Right cardiac atrium (tissue), 5 donors: ENCODE data around the gene ANKRD66. TPM values are rescaled to one million over a fixed set of nuclear protein-coding genes. Genes with fewer than 3 reads are reported as not detected.
"Not testable (repeated sequence)": the region's sequence is repeated elsewhere in the genome, so short reads cannot be mapped to it uniquely, and the experiment has no call there.

Experiments
- ATAC-seq, 2 donors: fragments of 200-7000 bp; cut with Tn5 transposase; one replicate each; pipeline versions ENCODE4 v1.8.0 to v1.9.1; 2020; ENCODE audit warnings: moderate library complexity in 2 of 2, mild to moderate bottlenecking in 1 of 2
- DNase-seq, 3 donors: peaks; one replicate each; pipeline ENCODE4 v3.0.0-alpha.2; 2020
- H3K27ac ChIP-seq: one replicate; pipeline ENCODE4 v1.5.1; 2013; ENCODE audit warnings: mild to moderate bottlenecking, low read length, control low read depth, moderate library complexity
- H3K27me3 ChIP-seq: one replicate; pipeline ENCODE4 v1.6.1; 2013; ENCODE audit not compliant: control insufficient read depth, insufficient read depth
- H3K4me1 ChIP-seq: one replicate; pipeline ENCODE4 v1.6.1; 2013; ENCODE audit warnings: low read length; ENCODE audit not compliant: control insufficient read depth, insufficient read depth
- H3K4me3 ChIP-seq: one replicate; pipeline ENCODE4 v1.5.1; 2013; ENCODE audit warnings: low read length, control low read depth
- H3K9me3 ChIP-seq: one replicate; pipeline ENCODE4 v1.6.1; 2013; ENCODE audit warnings: low read length; ENCODE audit not compliant: control insufficient read depth
- WGBS: extraction: QIAGEN DNeasy Blood & Tissue Kit; methylation state at CpG from one replicate; pipeline ENCODE4 v1.1.7; 2013; 5-methylcytosine and 5-hydroxymethylcytosine counted together
- intact Hi-C, 4 donors: fragments of 100-400 bp; cut with DNase I; formaldehyde crosslinking; loops; one replicate each; pipeline versions ENCODE4 v1.11.0 to v1.14.0; 2022 to 2023
- polyA plus RNA-seq: library from polyadenylated mRNA; stranded (reverse); fragments of 200-250 nt; gene quantifications from one replicate; pipeline ENCODE4 v1.2.3, GENCODE V29; 2013
- total RNA-seq, 4 donors: library from RNA; stranded (reverse); fragmentation: NEBNext Ultra II Directional; extraction: Animal tissue kit (Norgen Biotek cat#: 25700); gene quantifications; one replicate each; pipeline ENCODE4 v1.2.1, GENCODE V29; 2021
- donor health status: healthy with polysubstance abuse.
- donor health status: DM: no; HTN: yes; CAD: no.
- donor health status: DM: no; HTN: no; CAD: no.
- donor health status: DM: no; HTN: yes; CAD: no; lungs with severe emphysema.
- donor health status: DM: yes; HTN: yes; CAD: no.

Gene ANKRD66
- total and polyA plus RNA-seq, 5 donors, result not detected

DNA sequence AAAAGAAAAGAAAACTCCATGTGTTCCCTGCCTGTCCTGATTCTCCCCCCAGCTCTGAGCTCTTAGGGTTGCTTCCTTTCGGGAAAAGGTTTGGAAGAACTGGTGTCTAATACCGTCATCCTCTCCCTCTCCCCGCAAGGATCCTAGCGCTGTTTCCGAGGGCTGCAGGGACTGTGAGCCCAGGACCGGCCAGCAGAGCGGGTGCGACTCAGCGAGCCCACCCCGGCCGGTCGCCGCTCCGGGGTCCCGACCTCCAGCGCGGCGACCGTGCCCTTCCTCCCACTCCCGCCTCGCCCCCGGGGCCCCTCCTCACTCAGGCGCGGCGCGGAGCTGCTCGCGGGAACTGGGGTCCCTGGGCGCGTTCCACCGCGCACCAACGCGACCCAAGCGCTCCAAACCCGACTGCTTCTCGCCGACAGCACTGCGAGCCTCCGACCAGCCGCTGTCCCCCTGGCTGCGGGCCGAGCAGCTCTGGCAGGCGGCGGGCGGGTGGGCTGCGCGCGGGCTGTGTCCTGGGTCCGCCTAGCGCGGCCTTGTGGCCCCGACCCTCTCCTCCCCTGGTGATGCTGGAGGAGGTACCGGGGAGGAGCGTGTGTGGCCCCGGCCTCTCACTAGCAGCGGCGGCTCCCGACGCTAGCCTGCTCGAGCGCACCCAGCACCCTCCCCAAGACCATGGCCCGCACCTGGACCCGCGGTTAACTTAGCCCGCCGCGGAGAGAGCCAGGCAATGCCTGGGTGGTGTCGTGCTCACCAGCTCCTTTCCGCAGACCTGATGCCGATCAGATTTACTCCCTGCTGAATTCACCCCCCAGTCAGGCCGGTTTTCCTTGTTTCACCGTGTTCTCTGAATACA, 11.6 kb upstream of the ANKRD66 start, which contains the start of gene PLA2G7:
PLA2G7 (minus strand) TSS at position 509 of the 853 bp plus-strand sequence. CDS start 12,484 bp downstream, outside the sequence.
- no peak within 1 kb of the TSS for H3K27ac ChIP-seq
- H3K4me1 ChIP-seq, result no peaks in the 10 kb centered on the region
- DNase-seq, result peak; percentile 16 to 63 (median 62)
- intact Hi-C loops, result no loop called here
- H3K27me3 ChIP-seq, result no peaks in the 10 kb centered on the region
- WGBS, result under 1% methylated on average over 73 of the region's 73 CpGs
- peak within 1 kb of the TSS; percentile 55 for H3K4me3 ChIP-seq
- peak; percentile 79 to 82 for ATAC-seq
- no peaks in the 10 kb centered on the region for H3K9me3 ChIP-seq

- ATAC-seq (peak in 1 of 2 donors; percentile 30), DNase-seq (no peak)
- Histone ChIP-seq H3K27ac (no peak overlapping the region), H3K4me3 (peak overlapping the region; percentile 55), H3K4me1 (no peaks in the 10 kb centered on the region), H3K27me3 (no peaks in the 10 kb centered on the region), H3K9me3 (no peaks in the 10 kb centered on the region)
- 27% methylated on average over 8 of the region's 8 CpGs for WGBS
- intact Hi-C loops, result no loop called here
Measured at GRCh38 chr6:46735720-46736031, 11.1 kb upstream of the ANKRD66 start.

- Histone ChIP-seq H3K9me3 (no peaks in the 10 kb centered on the region), H3K4me1 (no peaks in the 10 kb centered on the region), H3K4me3 (no peak overlapping the region), H3K27me3 (no peaks in the 10 kb centered on the region), H3K27ac (no peak overlapping the region)
- no peak for ATAC-seq
- intact Hi-C loops, result no loop called here
- DNase-seq, result no peak
Measured at GRCh38 chr6:46736906-46737305, 9.8 kb upstream of the ANKRD66 start.

DNA sequence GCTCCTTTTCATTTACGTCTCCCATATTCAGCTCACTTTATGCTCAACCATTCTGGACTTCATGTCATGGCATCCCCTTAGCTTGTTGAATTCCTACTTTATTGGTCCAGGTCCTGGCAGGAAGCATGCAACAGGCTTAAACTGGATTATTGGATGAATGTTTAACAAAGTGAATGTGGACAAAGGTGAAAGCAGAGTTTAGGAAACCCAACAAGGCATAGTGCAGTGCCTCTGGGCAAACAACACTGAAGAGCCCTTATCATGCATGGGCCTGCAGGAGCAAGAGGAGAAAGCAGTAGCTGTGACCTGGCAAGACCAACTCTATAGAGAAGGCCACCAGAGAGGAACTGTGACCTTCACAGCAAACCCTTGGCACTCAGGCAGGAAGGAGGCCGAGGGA, 5.3 kb upstream of the ANKRD66 start:
- DNase-seq (no peak), ATAC-seq (no peak)
- H3K9me3 ChIP-seq, result no peaks in the 10 kb centered on the region
- H3K4me3 ChIP-seq, result no peak overlapping the region
- WGBS, result 93% methylated on average over 2 of the region's 2 CpGs
- no peaks in the 10 kb centered on the region for H3K4me1 ChIP-seq
- H3K27me3 ChIP-seq, result no peaks in the 10 kb centered on the region
- intact Hi-C loops, result no loop called here
- H3K27ac ChIP-seq, result no peak overlapping the region

- 93% methylated on average over 4 of the region's 4 CpGs for WGBS
- Histone ChIP-seq H3K9me3 (no peaks in the 10 kb centered on the region), H3K27me3 (no peaks in the 10 kb centered on the region), H3K27ac (no peak overlapping the region), H3K4me1 (no peaks in the 10 kb centered on the region), H3K4me3 (no peak overlapping the region)
- intact Hi-C loops, result no loop called here
- DNase-seq, result no peak
- no peak for ATAC-seq
Measured at GRCh38 chr6:46741910-46742309, 4.8 kb upstream of the ANKRD66 start.

- H3K4me1 ChIP-seq, result no peaks in the 10 kb centered on the region
- intact Hi-C loops, result no loop called here
- H3K27ac ChIP-seq, result no peak overlapping the region
- no peak overlapping the region for H3K4me3 ChIP-seq
- no peak for DNase-seq
- no peak for ATAC-seq
- H3K27me3 ChIP-seq, result no peaks in the 10 kb centered on the region
- 85% methylated on average over 1 of the region's 1 CpG for WGBS
- no peaks in the 10 kb centered on the region for H3K9me3 ChIP-seq
Measured at GRCh38 chr6:46743425-46744158, 3.1 kb upstream of the ANKRD66 start.

- H3K27ac ChIP-seq, intact Hi-C loops, DNase-seq, ATAC-seq, H3K4me1 ChIP-seq, H3K4me3 ChIP-seq, H3K27me3 ChIP-seq, H3K9me3 ChIP-seq: not testable (repeated sequence)
- 82% methylated on average over 3 of the region's 3 CpGs for WGBS
Measured at GRCh38 chr6:46744159-46744725, 2.5 kb upstream of the ANKRD66 start.

- no peaks in the 10 kb centered on the region for H3K4me1 ChIP-seq
- no peak overlapping the region for H3K4me3 ChIP-seq
- DNase-seq (no peak), ATAC-seq (no peak)
- 66% methylated on average over 2 of the region's 2 CpGs for WGBS
- intact Hi-C loops, result no loop called here
- H3K27ac ChIP-seq, result no peak overlapping the region
- no peaks in the 10 kb centered on the region for H3K9me3 ChIP-seq
- H3K27me3 ChIP-seq, result no peaks in the 10 kb centered on the region
Measured at GRCh38 chr6:46745973-46746372, 760 bp upstream of the ANKRD66 start.

DNA sequence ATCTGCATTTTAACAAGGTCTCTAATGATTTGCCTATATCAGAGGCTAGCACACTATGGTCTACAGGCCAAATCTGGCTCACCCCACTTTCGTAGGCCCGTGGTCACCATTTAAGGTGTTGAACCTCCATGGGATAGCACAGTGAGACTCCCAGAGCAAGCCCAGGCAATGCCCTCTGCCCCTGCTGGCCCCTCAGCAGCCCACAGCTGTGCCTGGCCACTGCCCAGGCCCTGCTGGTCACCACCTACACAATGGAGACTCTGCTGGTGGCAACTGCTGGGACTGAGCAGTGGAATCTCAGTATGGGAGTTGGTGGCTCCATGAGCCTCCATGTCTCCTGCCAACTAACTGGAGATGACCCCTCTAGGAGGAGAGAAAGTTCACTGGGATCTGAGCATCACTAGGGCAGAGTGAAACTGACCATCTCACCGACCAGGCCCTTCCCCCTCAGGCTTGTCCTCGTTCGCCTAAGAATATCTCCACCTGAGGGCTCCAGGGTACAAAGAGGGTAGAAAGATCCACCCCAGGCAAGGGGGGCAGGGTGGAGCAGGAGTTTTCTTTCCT, 2.3 kb downstream of the ANKRD66 start:
- Histone ChIP-seq H3K27ac (no peak overlapping the region), H3K4me1 (no peaks in the 10 kb centered on the region), H3K27me3 (no peaks in the 10 kb centered on the region), H3K4me3 (no peak overlapping the region), H3K9me3 (no peaks in the 10 kb centered on the region)
- WGBS, result 90% methylated on average over 5 of the region's 5 CpGs
- intact Hi-C loops, result no loop called here
- ATAC-seq, result no peak
- no peak for DNase-seq

DNA sequence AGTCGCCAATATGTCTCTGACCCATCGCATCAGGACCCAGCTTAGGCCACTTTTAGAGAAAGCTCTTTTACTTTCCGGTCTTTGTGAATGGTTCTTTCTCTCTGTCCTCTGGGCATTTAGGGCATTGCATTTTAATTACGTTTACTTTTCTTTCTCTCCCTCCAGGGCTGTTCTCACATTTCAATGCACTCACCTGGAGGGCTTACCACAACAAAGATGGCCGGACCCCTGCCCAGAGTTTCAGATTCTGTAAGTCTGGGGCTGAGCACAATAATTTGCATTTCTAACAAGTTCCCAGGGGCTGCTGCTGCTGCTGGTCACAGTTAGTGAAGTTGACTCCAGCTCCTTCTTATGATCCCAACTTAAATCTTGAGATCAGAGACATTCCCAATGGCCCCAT, 3.0 kb downstream of the ANKRD66 start:
- H3K27me3 ChIP-seq, result no peaks in the 10 kb centered on the region
- H3K27ac ChIP-seq, result no peak overlapping the region
- no peaks in the 10 kb centered on the region for H3K9me3 ChIP-seq
- no peak for DNase-seq
- H3K4me3 ChIP-seq, result no peak overlapping the region
- no peaks in the 10 kb centered on the region for H3K4me1 ChIP-seq
- WGBS, result 77% methylated on average over 5 of the region's 5 CpGs
- intact Hi-C loops, result no loop called here
- ATAC-seq, result no peak

DNA sequence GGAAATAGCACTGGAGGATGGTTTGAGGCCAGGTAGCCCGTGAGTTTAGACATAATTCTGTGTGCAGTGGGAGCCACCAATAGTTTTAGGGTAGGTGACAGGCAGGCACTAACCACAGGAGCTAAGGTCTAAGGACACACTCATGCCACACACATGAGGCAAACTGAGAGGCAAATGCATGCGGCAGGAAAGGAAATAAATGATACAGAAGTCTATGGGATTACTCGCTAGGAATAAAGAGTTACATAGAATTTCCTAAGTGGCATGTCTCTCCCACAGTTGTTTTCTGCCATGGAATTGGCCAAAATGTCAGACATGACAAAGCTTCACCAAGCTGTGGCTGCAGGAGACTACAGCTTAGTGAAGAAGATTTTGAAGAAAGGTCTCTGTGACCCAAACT, 4.9 kb downstream of the ANKRD66 start:
- H3K9me3 ChIP-seq, result no peaks in the 10 kb centered on the region
- ATAC-seq, result no peak
- no peak overlapping the region for H3K4me3 ChIP-seq
- no peaks in the 10 kb centered on the region for H3K4me1 ChIP-seq
- H3K27me3 ChIP-seq, result no peaks in the 10 kb centered on the region
- H3K27ac ChIP-seq, result no peak overlapping the region
- intact Hi-C loops, result no loop called here
- WGBS, result 70% methylated on average over 3 of the region's 3 CpGs
- DNase-seq, result no peak
